Measurements from ENCODE around the gene ZCCHC17.
A peak's percentile ranks its signal among the peaks of the same experiment; 100 is the strongest.

ZCCHC17 gene

GRCh38 chr1:31408788-31409318 is 112.0 kb downstream of the ZCCHC17 start:
- Mint-ChIP-seq H3K4me3 (no peak overlapping the region), H3K36me3 (no peaks in the 10 kb centered on the region), H3K9me3 (no peaks in the 10 kb centered on the region), H3K27ac (no peak overlapping the region), H3K4me1 (peaks cover 19% of the 10 kb centered on the region)
- ATAC-seq (no peak), DNase-seq (ENCODE audit: low spot score in 2 of 2) (no peak)

GRCh38 chr1:31409946-31410858 is 113.4 kb downstream of the ZCCHC17 start:
- H3K4me3 Mint-ChIP-seq, result no peak overlapping the region
- DNase-seq (ENCODE audit: low spot score in 2 of 2), result no peak

GRCh38 chr1:31410871-31411270 is 114.0 kb downstream of the ZCCHC17 start:
- DNase-seq (ENCODE audit: low spot score in 2 of 2), result no peak
- Mint-ChIP-seq H3K9me3 (no peaks in the 10 kb centered on the region), H3K4me3 (no peak overlapping the region), H3K4me1 (peaks cover 21% of the 10 kb centered on the region), H3K36me3 (no peaks in the 10 kb centered on the region), H3K27ac (no peak overlapping the region)
- ATAC-seq, result no peak

More at GRCh38 chr1:31409946-31410858, 113.4 kb downstream of the ZCCHC17 start:
- no peak overlapping the region for H3K27ac Mint-ChIP-seq
- ATAC-seq, result no peak
- H3K4me1 Mint-ChIP-seq, result peaks cover 21% of the 10 kb centered on the region
- H3K9me3 Mint-ChIP-seq, result no peaks in the 10 kb centered on the region
- H3K36me3 Mint-ChIP-seq, result no peaks in the 10 kb centered on the region

- Mint-ChIP-seq H3K4me1 (peaks cover 21% of the 10 kb centered on the region), H3K9me3 (no peaks in the 10 kb centered on the region), H3K36me3 (no peaks in the 10 kb centered on the region), H3K4me3 (peak overlapping the region; percentile 83), H3K27ac (no peak overlapping the region)
- DNase-seq (ENCODE audit: low spot score in 2 of 2), result no peak
- no peak for ATAC-seq
Measured at GRCh38 chr1:31412205-31412604, 115.4 kb downstream of the ZCCHC17 start.

GRCh38 chr1:31412732-31413404 is 116.0 kb downstream of the ZCCHC17 start, which contains the start of gene SERINC2:
TSS of gene SERINC2 (plus strand) at chr1:31413213. CDS start at chr1:31413266, 53 bp downstream.
- peak within 1 kb of the TSS; percentile 30 for H3K27ac Mint-ChIP-seq
- peak; percentile 55 for ATAC-seq
- no peak for DNase-seq (ENCODE audit: low spot score in 2 of 2)
- H3K4me3 Mint-ChIP-seq, result peak within 1 kb of the TSS; percentile 83
- no peaks in the 10 kb centered on the region for H3K9me3 Mint-ChIP-seq
- H3K4me1 Mint-ChIP-seq, result peaks cover 21% of the 10 kb centered on the region
- no peaks in the 10 kb centered on the region for H3K36me3 Mint-ChIP-seq

- Mint-ChIP-seq H3K36me3 (no peaks in the 10 kb centered on the region), H3K27ac (peak overlapping the region; percentile 30), H3K9me3 (no peaks in the 10 kb centered on the region), H3K4me3 (peak overlapping the region; percentile 83), H3K4me1 (peaks cover 21% of the 10 kb centered on the region)
- DNase-seq (ENCODE audit: low spot score in 2 of 2) (peak; percentile 15 to 65), ATAC-seq (peak; percentile 57)
Measured at GRCh38 chr1:31413405-31414001, 116.7 kb downstream of the ZCCHC17 start.

Measured in stimulated activated effector memory CD8-positive, alpha-beta T cell treated with anti-CD3 and anti-CD28 coated beads, Interleukin-12 subunit alpha, Interleukin-12 subunit beta, amount 100 ng/mL, for 72 hours (primary cell).